ENCODE measurements around the gene INCENP. TPM values are rescaled to one million over a fixed set of nuclear protein-coding genes. Genes with fewer than 3 reads are reported as not detected.

Gene INCENP
- total and polyA plus RNA-seq, 2 of the 13 experiments (the other 11 are each of a cell fraction or from before 2014, with no cell fraction given), result 14.1 to 37.3 TPM

GRCh38 chr11:62124186-62125113 is 639 bp downstream of the INCENP start (continued):
- TF ChIP-seq NCOA1 (CRISPR knock-in tag; IDR thresholded peaks at IDR 0.05) (0 out of 2 replicates have a peak, but pooled peaks have one; percentile 70), ATF5 (CRISPR knock-in tag; IDR thresholded peaks at IDR 0.05; ENCODE audit: low read depth) (no peak), ZNF121 (CRISPR knock-in tag; IDR thresholded peaks at IDR 0.05) (no peak), ZNF33A (CRISPR knock-in tag; IDR thresholded peaks at IDR 0.05; ENCODE audit: borderline replicate concordance) (no peak), ZNF550 (CRISPR knock-in tag; IDR thresholded peaks at IDR 0.05; ENCODE audit: borderline replicate concordance) (peak; percentile 56; the same call in 1 of the 2 replicates), SP1 (IDR thresholded peaks at IDR 0.05) (no peak), SP1 (CRISPR knock-in tag; IDR thresholded peaks at IDR 0.05) (no peak), PRPF4 (IDR thresholded peaks at IDR 0.05; ENCODE audit: low read depth, low read length, poor library complexity, severe bottlenecking) (no peak), ZNF207 (IDR thresholded peaks at IDR 0.05; ENCODE audit: borderline replicate concordance) (no peak), SIN3B (IDR thresholded peaks at IDR 0.05; ENCODE audit: low read length) (no peak), ZBTB3 (CRISPR knock-in tag; IDR thresholded peaks at IDR 0.05; ENCODE audit: borderline replicate concordance, low read depth) (no peak), PHF8 (CRISPR knock-in tag; IDR thresholded peaks at IDR 0.05) (peak; percentile 65), XRCC5 (optimal IDR thresholded peaks at IDR 0.05; ENCODE audit: low read length) (no peak), NCOA5 (CRISPR knock-in tag; IDR thresholded peaks at IDR 0.05) (no peak), JUNB (CRISPR knock-in tag; IDR thresholded peaks at IDR 0.05; ENCODE audit: borderline replicate concordance) (no peak), HINFP (CRISPR knock-in tag; IDR thresholded peaks at IDR 0.05; ENCODE audit: low read depth) (no peak; the same call in 1 of the 2 replicates), ZNF639 (CRISPR knock-in tag; conservative IDR thresholded peaks at IDR 0.05) (no peak), HDAC2 (CRISPR knock-in tag; IDR thresholded peaks at IDR 0.05) (no peak), ZFP91 (CRISPR knock-in tag; IDR thresholded peaks at IDR 0.05; ENCODE audit: borderline replicate concordance) (peak; percentile 12; the same call in 1 of the 2 replicates), SMAD3 (CRISPR knock-in tag; IDR thresholded peaks at IDR 0.05) (no peak), THYN1 (CRISPR knock-in tag; IDR thresholded peaks at IDR 0.05; ENCODE audit: borderline replicate concordance, low read depth) (no peak), STAG1 (CRISPR knock-in tag; IDR thresholded peaks at IDR 0.05) (no peak), ZNF460 (CRISPR knock-in tag; IDR thresholded peaks at IDR 0.05; ENCODE audit: borderline replicate concordance) (no peak)

All from HepG2 (cell line).